GM20000 (cell line): ENCODE data around the gene DLG2.
"Not testable (repeated sequence)": the region's sequence is repeated elsewhere in the genome, so short reads cannot be mapped to it uniquely, and the experiment has no call there.

Experiments
- DNase-seq: peaks from one replicate; pipeline ENCODE4 v3.0.0; 2012; ENCODE audit warnings: low spot score
- TF ChIP-seq, protein P1 (sequence below): IDR thresholded peaks from 2 replicates; pipeline ENCODE4 v1.5.1; 2012; ENCODE audit warnings: mild to moderate bottlenecking, control low read depth; ENCODE audit errors: extremely low read depth, missing control alignments

Gene DLG2

GRCh38 chr11:83448686-83449085 is 2178.5 kb downstream of the DLG2 start:
- no peak for DNase-seq
- TF ChIP-seq, protein P1, sequence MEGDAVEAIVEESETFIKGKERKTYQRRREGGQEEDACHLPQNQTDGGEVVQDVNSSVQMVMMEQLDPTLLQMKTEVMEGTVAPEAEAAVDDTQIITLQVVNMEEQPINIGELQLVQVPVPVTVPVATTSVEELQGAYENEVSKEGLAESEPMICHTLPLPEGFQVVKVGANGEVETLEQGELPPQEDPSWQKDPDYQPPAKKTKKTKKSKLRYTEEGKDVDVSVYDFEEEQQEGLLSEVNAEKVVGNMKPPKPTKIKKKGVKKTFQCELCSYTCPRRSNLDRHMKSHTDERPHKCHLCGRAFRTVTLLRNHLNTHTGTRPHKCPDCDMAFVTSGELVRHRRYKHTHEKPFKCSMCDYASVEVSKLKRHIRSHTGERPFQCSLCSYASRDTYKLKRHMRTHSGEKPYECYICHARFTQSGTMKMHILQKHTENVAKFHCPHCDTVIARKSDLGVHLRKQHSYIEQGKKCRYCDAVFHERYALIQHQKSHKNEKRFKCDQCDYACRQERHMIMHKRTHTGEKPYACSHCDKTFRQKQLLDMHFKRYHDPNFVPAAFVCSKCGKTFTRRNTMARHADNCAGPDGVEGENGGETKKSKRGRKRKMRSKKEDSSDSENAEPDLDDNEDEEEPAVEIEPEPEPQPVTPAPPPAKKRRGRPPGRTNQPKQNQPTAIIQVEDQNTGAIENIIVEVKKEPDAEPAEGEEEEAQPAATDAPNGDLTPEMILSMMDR = no peak

GRCh38 chr11:83443880-83444279 is 2183.3 kb downstream of the DLG2 start:
- DNase-seq = not testable (repeated sequence)

GRCh38 chr11:83441601-83442000 is 2185.5 kb downstream of the DLG2 start:
- TF ChIP-seq, protein P1 = no peak
- DNase-seq = no peak

DNA sequence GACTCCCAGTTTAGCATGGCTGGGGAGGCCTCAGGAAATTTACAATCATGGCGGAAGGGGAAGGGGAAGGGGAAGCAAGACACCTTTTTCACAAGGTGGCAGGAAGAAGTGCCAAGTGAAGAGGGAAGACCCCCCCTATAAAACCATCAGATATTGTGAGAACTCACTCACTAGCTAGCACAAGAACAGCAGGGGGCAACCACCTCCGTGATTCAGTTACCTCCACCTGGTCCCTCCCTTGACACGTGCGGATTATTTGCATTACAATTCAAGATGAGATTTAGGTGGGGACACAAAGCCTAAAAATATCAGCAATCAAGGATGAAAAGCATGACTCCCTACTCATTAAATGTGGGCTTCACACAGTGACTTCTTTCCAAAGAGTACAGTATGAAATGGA is 2186.0 kb downstream of the DLG2 start:
- no peak for DNase-seq
- TF ChIP-seq, protein P1 = no peak

GRCh38 chr11:83438438-83438837 is 2188.7 kb downstream of the DLG2 start:
- TF ChIP-seq, protein P1 = no peak

DNA sequence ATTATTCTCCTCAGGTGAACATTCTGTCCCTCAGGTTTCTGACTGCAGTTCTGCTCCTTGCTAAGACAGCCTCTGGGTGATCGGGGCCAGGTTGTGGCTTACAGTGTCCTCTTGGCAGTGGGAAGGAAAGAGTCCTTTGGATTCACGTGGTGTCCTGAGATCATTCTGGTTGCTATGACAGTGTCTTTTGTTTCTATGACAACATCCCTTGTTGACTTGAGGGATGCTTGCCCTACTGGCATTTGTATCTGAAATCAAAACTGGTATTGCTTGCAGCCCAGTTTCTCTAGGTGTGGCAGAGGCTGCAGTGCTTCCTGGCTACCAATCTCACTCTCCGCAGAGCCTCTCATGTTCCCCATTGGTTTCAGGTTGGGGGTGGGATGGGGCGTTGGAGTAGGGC is 2189.2 kb downstream of the DLG2 start:
- TF ChIP-seq, protein P1 = no peak

More at GRCh38 chr11:83438438-83438837, 2188.7 kb downstream of the DLG2 start:
- DNase-seq = no peak

DNA sequence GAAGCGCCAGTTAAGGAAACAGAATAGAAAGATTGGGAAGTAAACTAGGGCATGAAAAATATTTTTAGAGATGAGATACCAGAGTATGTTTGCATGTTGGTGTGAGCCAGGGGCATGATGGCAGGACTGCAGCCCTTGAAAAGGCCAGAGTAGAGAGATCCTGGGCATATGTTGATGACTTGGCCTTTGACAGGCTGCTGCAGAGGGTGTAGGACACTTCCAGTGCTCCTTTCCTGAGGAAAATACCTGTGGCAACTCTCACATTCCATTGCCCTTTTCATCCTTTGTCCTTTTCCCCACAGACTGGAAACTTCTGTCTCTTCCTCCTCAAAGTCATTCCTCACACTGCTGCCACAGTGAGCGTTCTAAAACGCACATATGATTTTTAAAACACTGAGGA is 2190.3 kb downstream of the DLG2 start:
- no peak for DNase-seq
- TF ChIP-seq, protein P1 = no peak

More for the DNA sequence above, 2189.2 kb downstream of the DLG2 start:
- no peak for DNase-seq

GRCh38 chr11:83434812-83435211 is 2192.3 kb downstream of the DLG2 start:
- DNase-seq = not testable (repeated sequence)

DNA sequence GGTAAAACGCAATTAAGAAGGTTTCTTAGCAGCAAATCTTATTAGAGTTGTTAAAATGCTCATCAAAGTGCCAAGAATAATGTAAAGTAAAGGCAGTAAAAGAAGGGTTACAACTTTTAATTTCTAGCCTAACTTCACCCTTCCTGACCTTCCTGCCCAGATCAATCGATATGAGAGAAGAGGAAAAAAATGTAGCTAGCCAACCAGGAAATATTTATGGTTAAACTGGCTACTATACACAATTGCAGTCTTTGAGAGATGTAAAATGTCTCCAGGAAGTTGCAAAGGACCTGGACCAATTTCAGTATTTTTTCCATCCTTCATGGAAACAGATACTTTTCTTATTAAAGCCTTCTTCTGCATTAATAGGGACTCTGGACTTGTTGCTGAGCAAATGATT is 2199.2 kb downstream of the DLG2 start:
- no peak for DNase-seq
- TF ChIP-seq, protein P1 = no peak
